Hematopoietic multipotent progenitor cell treated with erythropoietin and hydrocortisone succinate and interleukin-3 and kit ligand, for 8 days (in vitro differentiated cells): Measurements from ENCODE around the gene GRAP2.
"Not testable (repeated sequence)": the region's sequence is repeated elsewhere in the genome, so short reads cannot be mapped to it uniquely, and the experiment has no call there.

ENCODE experiments used
- DNase-seq: peaks from one replicate; pipeline ENCODE4 v3.0.0-alpha.2; 2015

The GRAP2 gene

DNA sequence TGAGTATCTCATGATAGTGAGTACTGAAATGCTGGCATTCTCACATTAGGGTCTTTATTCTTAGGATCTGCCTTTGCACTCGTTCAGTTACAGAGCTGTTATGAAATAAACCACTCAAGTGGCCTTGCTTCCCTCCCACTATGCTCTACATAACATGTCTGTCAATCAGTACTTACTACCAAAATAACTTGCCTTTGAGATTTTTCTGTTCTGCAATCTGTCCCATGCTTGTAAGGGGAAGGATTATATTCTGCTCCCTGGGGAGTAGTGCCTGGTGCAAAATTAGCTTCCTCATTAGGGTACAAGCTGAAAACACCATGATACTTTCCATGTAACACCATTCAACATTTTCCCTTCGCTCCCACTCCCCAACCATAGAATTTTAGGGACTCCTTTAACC, 1.9 kb upstream of the GRAP2 start:
- no peak for DNase-seq

DNA sequence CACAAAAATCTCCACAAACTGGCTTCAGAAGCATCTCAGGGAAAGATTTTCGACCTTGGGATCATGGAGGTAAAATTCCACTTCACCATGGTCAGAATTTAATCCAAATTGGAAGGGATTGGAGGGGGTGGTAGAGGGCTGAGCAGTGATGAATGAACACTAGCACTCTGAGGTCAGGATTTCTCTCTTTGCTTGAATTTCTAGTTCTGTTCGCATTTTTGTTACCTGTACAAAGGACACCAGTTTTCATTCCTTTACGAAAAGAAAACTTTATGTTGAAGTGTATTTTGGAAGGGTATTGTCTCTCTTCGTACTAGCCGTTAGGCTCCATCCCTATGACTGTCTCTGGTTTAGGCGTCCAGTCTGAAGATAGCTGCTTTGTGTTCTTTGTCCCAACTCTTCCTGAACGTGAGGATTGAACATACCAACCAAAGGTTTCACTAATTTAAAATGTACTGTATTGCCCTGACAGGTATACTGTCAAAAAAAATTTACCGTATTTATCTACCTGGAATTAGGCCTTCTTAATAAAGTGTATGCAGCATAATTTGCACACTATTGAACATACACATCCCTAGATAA, 772 bp downstream of the GRAP2 start:
- DNase-seq: no peak

DNA sequence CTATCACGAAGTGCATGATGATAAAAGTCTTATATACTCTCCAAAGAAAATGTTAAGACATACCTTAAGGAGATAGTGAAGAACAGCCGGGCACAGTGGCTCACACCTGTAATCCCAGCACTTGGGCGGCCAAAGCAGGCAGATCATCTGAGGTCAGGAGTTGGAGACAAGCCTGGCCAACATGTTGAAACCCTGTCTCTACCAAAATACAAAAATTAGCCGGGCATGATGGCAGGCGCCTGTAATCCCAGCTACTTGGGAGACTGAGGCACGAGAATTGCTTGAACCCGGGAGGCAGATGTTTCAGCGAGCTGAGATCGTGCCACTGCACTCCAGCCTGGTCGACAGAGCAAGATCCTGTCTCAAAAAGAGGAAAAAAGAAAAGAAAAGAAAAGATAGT, 3.1 kb downstream of the GRAP2 start:
- not testable (repeated sequence) for DNase-seq

DNA sequence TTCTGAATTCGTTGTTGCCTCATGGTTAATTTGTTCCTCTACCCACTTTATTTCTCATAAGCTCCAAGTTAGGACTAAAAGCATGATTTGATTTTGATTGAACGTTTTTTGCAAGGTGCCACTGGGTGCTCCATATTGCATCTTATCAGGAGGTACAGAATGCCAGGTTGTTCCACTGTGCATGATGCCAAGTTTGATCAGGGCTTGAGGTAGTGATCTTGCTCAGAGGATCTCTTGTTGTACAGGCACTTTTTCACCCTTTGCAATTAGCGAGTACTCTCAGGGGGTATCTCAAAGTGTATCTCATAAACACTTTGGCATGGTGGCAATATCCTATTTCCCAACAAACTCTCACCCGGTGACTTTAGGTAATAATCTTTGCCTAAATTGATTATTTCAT, 4.0 kb downstream of the GRAP2 start:
- no peak for DNase-seq

DNA sequence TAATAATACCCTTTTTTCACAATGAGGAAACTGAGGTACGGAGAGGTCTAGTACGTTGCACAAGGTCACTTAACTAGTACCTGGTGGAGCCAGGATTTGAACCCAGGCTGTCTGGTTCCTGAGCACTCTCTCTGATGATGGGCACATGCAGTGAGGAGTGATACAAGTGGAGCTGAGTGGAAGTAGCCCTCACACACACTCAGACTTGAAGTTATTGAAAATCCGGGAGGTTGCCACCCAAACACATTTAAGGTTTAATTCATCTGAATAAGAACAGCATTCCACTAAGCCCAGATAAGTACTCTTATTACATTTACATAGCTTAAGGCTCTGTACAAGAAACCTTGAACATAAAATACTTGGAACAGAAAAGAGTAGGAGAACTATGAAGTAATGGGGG, 4.8 kb downstream of the GRAP2 start:
- no peak for DNase-seq

DNA sequence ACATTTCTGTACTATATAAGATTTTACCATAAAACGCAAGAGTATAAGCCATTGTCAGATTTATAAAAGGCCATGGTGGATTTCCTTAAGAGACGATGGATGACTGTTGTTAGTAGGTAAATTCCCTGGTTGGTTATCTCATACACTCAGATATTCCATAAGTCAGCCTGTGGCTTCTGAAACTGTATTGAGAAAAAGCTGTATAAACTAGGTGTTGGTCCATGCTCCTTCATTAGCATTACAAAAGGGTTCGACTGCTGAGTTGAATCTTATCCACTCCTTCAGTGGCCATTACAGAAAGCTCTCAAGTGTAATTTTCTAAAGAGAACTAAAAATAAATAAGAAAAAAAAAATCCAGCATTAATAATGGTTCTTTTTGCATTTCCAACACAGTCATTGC, 5.3 kb downstream of the GRAP2 start:
- DNase-seq: no peak

DNA sequence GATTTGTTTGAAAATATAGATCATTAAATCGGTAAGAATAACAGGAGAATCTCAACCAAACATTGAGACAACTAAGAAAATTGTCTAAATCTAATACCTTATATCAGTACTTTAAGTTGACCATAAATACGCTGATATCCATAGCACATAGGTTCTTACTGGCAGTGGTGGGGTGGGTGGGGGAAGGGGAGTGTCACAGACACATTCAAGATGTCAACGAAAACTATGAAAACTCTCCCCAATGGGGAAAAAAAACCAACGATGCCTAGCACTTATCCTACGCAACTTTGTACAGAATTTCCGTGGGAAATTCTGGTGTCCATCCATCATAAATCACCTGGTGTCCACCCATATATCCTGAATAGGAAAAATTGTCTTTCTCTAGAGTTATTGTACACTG, 6.2 kb downstream of the GRAP2 start:
- no peak for DNase-seq

DNA sequence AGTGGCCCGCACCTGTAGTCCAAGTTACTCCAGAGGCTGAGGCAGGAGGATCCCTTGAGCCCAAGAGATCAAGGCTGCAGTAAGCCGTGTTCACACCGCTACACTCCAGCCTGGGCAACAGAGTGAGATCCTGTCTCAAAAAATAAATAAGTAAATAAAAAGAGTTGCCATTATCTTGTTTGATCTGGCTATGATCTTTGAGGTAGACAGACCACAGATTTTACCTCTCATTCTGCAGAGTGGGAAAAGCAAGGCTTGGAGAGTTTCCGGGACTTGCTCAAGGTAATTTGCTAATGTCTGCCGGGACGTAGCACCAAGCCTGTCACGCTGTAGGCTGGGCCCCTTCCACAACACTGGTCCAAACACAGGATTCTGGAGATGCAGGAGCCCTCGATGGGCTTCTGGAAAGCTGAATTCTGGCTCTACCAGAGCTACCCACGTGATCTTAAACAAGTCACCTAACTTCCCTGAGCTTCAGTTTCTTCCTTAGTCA, 6.8 kb downstream of the GRAP2 start:
- no peak for DNase-seq

DNA sequence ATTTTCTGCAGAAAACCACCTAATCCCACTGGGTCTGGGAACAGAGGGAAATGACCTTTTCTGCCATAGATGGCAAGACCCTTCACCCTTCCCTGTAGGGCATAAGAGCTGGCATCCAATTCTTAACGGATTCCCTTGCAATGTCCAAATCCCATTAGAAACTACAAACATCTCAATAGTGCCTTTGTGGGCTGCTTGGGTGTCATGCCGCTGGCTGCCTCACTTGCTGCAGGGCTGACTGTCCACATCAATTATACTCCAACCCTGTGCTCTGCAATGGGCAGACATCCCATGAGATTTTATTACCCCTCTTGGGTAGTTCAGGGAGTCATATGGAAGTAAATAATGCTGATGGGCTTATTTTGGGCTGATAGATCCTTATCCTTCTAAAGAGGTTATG, 7.3 kb downstream of the GRAP2 start:
- no peak for DNase-seq

DNA sequence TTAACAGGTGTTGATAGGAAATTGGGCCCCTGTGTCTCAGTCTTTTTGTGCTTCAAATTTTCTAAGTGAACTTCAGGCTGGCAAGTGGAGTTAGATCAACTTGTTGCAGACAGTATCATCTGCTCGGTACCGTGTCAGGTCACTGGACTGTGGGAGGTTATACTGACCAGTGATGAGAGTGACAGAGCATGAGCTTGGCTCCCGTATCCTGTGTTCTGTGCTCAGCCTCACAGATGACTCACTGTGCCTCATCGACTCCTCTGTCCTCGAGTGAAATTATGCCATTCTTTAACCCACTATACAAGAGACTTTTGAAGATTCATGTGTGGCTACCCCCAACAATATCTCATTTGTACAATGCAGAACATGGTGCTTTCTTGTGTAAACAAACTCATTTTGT, 7.9 kb downstream of the GRAP2 start:
- no peak for DNase-seq

DNA sequence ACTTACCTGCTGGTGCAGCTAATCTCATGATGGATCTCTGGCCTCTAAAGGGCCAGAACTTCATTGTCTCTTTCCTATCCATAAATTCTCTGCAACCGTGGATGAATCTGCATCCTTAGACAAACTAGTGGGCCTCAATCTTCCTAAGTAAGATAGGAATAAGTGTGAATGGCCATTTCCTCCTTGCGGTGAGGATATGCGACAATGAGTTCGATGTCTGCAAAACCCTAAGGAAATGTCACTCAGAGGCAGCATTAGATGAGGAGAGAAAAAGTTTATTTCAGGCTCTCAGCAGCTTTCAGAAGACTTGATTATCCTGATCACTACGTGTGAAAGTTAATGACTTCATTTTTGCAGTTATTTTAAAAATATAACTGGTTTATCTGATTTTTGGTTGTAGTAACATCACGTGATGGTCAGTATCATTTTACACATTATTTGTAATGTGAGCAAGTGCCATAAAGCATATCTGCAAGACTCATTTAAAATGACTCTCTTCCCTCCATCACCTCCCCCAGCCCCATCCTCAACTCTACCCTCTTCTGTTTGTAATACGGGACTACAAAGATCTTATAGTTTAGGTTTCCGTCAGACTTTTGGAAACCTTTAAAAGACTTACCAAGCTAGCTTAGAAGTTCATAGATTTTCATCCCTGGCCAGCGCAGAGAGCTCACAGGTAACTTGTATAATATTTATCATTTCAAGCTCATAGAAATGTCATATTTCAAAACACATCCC, 10.2 kb downstream of the GRAP2 start:
- no peak for DNase-seq

DNA sequence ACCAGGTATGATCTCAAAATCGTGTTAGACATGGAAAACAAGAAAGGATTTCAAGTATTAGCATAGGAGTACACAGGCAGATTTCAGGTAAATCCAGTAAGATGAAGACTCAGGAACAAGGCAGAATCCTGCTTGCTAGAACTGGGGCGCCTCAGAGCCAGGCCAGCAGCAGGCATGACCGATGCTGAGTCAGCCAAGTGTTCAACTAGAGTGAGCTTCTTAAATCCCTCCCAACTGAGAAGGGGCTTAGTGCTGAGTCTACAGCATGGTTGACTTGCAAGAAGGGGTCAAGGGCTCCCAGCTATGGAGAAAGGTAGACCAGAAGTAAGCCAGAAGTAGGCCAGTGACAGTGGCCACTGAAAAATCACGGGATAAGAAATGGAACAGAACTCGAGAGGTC, 12.4 kb downstream of the GRAP2 start:
- no peak for DNase-seq

DNA sequence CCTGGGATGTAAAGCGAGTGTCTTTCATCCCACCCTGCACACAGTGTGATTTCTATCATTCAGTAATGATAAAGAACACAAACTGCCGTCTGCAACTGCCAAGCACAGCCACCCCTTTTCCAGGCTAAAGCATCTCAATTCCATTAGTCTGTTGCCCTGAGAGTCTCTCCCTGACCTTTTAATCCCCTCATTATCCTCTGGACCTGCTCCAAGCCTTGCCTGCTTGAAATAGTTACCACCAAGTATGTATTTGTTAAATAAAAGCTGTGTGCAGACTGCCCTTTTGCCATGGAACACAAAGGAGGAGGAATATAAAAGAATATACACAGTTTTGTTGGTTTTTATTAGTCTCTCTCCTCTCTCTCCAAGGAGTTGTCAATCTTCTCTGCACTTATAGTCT, 13.0 kb downstream of the GRAP2 start:
- no peak for DNase-seq

DNA sequence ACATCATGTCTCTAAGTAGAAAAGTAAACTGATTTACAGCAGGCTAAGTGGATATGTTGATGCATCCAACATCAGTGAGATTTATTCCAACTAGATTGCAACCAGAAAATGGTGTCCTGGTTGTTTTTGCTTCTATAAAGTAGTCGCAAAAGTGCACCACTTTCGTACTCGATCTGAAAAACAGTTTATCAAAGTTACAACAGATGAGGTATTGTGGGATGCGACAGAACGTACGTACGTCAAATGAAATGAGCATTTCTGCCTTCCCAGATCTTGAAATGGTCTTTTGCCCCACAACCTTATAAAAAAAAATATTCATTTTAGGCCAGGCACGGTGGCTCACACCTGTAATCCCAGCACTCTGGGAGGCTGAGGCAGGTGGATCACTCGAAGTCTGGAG, 13.7 kb downstream of the GRAP2 start:
- no peak for DNase-seq

DNA sequence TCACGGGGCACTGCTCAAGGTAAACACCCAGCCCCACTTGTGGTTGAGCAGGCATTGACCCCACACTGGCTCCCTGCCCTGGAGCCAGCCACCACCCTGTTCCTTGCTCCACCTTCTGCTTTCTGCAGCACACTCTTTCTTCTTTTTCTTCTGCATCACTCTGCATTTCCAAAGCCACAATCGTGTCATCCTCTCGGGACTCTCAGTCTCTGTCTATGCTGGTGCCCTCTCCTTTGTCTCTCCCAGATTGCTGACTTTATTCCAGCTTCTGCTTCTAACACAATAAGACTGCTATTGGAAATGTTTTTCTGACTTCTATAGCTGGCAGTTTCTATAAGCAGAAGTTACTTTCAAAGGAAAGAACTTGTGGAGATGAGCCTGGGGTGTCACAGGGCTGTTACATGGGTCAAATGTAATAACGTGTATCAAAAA, 14.4 kb downstream of the GRAP2 start:
- DNase-seq: peak; percentile 52

DNA sequence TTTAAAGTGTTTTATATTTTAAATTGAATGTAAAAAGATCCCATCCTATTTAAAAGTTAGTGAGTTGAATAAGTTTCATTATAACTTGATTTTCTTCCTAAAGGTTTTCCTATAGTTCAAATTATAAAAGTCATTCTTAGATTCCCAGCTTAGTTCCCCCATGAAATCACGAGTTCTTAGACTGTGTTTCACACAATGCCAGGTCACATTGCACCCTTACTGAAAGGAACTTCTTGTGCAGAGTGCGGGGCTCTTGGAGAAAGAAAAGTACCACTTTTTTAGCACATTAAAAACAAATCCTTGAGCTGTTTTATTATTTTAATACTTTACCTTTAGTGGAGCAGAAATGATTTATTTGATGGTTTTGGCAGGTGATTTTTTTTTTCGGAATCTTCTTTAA, 15.6 kb downstream of the GRAP2 start:
- no peak for DNase-seq

DNA sequence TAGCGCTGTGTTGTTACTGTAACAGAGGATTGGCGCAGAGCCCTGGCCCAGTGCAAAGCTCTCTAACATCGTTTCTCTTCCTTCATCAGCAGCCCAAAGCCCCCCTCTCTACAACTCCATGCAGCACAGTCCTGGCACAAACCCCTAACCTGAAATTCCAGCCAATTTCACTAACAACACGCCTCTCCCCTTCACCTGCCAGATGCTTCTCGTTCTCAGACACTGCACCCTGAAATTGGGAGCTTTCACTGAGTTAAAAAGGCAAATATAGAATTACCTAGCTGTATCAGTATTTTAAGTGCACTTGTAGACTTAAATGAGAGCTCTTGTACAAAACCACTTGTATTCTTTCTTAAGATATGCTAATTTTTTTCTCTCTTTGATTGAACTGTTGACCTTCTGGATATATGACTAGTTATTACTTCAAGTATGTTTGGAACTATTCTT, 16.3 kb downstream of the GRAP2 start:
- no peak for DNase-seq

DNA sequence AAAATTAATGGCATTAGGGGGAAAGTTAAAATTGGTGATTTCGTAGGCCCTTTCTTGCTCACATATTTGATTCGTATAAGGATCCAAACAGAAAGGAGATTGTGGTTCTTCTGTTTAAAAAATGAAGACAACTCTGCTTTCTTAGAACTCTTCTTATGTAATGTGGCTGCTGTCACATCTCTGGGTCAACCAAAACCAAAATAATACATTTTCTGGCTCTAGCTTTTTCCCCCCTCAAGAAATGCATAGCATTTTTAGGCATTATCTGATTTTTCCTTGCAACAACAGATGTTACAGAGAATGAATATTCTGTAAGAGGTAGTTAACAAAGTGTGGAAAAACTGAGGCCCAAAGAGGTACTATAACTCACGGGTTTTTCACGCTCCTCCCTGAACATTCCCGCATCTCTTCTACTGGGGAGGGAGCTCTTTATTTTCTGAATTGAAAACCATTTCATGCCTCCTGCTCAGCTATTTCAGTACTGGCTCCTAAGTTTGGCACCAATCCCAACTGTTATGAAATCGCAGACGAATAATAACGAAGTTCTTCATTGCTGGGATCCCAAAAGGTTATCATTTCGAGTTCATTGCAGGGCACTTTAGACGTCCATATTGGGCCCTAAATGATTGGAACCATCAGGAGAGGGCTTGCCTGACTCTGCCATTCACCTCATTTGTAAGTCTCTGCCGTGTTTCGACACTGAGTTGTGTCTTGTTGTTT, 17.1 kb downstream of the GRAP2 start:
- peak; percentile 74 for DNase-seq

DNA sequence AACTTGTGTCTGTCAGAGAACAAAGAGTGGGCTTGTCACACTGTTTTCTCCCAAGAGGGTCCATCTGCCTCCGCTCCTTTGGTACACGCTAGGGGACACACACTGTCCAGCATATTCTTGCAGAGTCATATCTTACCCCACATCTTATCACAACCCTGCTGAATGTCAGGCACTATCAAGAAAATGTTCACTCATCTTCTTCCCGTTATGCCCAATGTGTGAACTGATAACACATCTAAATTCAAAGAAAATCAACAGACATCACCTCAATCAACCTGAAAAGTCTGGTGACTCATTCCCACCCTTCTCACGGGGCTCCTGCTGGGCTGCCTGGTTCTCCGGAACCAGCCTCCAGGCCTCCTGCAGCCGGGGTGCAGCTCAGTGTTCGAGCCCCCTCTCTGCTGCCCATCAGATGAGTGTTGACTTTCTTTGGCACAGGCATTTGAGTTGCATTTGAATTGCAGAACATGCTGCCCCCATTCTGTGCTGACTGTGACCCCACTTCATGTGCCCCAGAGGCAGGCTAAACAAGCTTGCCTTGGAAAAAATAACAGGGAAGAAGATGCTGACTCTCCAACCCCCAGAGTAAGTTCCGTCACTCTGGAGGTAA, 19.4 kb downstream of the GRAP2 start:
- peak; percentile 96 for DNase-seq

DNA sequence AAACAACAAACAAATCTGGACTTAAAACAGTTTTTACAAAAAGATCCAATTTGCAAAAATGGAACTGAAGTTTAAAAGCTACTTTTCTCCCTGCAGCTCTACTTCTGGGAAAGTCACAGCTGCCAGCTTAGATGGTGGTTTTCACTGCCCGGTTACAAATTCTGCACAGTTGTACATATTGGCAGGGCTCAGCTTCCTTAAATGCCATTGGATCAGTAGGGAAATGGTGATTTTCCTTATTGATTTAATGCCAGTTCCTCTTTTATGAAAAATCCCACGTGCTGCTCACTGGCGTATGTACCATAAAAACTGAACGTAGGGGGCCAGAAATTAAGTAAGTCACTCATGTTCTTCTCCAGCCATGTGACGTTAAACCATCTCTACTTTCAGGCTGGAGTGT, 22.8 kb downstream of the GRAP2 start:
- no peak for DNase-seq

DNA sequence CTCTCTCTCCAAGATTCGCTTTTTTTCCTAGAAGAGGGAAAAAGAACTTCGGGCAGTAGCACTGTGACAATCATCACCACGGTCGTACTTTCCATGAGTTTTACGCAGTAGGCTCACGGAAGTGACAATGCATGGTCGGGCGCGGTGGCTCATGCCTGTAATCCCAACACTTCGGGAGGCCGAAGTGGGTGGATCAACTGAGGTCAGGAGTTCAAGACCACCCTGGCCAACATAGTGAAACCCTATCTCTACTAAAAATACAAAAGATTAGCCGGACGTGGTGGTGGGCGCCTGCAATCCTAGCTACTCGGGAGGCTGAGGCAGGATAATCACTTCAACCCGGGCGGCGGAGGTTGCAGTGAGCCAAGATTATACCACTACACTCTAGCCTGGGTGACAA, 23.4 kb downstream of the GRAP2 start:
- DNase-seq: no peak

DNA sequence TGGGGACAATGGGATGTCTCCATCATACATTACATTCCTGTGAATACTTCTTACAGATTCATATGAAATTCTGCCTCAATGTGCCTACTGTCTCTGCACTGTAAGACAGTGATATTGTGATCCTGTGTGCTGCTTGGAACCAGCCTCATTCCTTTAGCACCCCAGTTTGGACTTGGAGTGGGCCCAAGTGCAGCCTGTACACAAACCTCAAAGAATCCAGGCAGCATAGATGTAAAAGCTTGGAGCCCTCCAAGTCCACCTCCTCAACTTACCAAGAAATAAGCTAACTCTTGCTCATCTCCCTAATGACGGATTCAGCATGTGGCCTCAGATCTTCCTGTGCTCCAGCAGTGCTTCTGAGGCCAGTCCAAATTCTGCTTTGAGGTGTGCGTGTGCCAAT, 24.4 kb downstream of the GRAP2 start:
- DNase-seq: no peak

DNA sequence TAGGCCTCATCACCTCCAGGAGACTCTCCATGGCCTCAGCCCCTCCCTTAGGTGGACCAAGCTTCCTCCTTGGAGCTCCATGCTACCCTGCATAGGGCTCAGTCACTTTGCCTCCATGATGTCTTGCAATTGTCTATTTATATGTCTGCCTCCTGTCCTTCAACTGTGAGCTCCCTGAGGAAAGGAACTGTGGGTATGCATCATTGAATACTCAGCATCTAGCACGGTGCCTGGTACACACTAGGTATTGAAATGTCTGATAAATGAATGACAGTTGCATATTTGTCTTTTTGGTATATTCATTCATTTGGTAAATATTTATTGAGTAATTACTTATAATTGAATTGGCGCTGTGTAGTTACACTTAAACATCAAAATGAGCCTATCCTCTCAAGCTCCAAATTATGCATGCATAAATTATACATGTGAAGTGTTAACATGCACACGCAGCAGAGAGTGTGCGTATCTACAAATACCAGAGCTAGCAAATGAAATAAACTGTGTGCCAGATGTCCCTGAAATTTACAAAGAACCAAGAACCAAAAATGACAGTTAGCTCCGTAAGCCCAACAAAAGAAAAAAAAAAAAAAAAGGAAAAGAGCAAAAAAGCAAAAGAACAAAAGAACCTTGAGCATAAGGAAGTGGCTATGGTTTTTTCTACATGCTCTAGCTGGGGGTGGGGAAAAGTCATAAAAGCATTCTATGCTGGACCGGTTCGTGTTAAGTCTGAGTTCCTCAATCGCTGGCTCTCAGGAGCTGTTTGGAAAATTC, 25.2 kb downstream of the GRAP2 start:
- DNase-seq: no peak
